GM21723 (cell line): ENCODE results near the gene GATB.

Source experiments
- ATAC-seq: cut with Tn5 transposase; IDR thresholded peaks from one replicate; pipeline ENCODE4 v1.9.1; 2021; ENCODE audit warnings: mild to moderate bottlenecking, moderate library complexity; ENCODE audit not compliant: unreplicated experiment

GATB gene

DNA sequence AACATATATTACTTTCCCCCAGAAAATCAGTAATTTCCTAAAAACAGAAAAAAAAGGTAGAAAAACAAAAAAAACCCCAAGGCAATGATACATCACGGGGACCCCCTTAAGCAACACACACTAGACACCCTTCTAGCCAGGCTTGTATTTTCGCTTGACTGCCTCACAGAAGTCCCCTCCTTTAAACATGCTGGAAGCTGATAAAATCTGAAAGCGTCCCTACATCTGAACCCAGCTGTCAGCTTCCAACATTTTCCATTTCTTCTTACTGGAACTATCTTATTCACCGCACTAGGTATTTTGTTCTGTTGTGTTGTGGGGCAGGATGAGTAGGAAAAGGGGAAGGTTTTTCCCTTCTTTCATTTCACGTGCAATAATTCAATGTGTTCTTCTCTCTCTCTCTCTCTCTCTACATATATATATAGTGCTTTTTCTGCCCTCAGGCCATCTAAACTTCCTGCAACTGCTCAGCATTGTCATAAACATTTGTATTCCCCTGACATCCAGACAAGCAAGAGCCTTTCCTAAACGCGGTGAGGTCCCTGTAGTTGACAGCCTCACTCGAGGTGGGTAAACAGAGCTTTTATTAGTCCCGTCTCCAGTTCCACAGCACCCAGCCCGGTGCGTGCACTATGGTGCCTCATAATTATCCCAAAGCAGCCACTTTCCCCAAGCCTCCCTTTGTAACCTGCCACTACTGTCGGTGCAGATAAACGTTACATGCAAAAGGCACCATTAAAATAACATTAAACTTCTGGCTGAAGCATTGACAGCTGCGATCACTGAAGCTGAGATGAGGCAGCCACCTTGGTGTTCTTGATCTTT lies 82.5 kb downstream of the GATB start:
- no peak for ATAC-seq

DNA sequence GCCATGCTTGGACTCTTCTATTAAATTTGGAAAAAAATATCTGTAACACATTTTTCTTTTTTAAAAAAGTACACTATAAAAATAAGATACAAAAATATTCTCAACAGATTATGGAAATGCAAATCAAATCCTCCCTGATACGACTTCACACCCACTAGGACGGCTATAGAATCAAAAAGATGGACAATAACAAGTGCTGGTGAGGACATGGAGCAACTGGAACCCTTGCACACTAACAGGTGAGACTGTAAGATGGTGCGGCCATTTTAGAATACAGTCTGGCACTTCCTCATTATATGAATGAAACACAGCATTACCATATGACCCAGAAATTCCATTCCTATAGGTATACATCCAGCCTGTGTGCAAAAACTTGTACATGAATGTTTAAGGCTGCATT lies 83.6 kb downstream of the GATB start:
- ATAC-seq = no peak

DNA sequence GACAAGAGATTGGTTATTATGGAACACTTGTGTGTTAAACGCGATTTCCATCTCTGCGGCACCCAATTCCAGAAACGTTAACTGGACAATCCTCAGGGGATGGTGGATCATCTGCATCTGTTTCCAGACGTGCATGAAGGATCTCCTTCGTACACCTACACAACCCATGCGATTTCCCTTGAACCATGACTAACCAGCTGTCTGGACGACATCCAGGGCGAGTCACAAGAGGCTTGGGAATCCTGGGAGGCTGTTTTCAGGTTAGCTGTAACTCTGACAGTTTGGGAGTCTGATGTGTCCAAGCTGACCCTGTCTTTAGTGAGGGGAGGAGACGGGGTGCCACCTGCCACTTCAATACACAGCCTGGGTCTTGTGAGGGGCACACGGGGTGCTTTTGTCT lies 84.5 kb downstream of the GATB start:
- no peak for ATAC-seq

DNA sequence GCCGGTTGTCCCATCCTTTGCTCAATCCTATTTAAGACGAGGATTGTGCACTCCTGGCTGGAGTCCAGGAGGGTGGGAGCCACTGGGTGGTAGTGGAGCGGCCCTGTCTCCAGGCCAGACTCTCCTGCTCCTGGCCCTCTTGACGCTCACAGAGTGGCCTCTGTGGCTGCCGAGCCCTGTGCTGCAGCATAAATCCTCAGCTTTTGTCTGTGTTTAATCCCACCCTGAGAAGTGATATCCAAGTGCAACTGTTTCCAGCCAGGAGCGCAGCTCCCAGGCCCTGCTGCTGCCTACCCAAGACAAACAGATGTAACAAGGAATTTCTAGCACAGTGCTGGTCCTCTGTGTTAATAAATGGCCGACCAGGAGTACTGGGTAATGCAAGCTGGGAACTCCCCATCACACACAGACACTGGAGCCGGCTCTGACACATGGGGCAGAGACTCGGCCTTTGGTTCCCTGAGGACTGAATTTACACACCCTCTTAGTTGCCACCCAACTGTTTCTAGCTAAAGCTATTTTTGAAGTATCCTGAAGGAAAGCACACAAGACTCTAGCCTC lies 85.3 kb downstream of the GATB start:
- no peak for ATAC-seq

DNA sequence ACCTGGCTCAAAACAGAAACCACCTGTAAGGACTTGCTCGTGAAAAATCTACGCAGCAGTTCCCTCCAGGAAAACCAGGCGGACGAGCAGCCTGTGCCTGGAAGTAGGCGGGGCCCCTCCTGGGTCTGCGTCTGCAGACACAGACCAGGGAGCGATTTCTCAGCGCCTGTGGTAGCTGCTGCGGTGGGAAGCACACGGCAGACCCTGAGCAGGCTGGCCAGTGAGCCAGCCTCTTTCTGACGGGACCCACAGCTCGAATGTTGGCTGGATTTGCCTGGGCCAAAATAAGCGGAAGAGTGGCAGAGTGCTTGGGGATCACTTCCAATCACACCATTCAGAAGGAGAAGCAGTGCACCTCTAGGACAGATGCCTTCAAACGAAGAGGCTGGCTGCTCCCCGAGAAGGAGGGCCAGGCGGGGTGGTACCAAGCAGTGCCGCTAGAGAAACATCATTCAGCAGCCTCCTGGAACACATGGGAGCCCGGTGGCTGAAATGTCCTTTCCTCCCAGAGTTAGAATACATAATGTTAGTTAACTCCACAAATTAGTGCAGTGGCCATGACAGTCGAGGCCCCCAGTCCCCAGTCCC lies 85.9 kb downstream of the GATB start:
- no peak for ATAC-seq

DNA sequence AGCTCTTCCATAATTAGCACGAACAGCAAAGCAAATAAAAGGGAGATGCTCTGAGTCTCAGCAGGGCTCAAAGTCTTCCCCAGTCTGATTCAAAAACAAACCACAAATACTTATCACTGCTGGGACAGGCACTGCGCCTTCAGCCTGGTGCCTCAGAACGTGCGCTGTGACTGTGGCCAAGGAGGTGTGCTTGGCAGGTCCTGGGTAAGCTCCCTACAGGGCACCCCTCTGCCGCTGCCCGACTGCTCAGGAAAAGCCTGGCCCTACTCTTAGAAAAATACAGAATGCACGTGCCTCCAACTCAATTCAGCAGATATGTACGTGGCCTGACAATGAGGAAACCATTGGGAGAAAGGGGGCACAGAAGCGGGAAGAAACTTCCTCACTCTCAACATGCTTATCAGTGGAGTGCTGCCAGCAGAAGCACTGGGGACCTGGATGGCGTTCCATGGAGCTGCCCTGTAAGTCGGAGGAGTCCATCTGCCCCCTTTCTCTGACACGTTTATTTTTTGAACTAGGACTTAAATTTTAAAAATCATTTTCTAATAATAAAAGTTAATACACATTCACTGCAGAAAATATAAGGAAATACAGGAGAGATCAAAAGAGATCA lies 86.8 kb downstream of the GATB start:
- ATAC-seq = no peak

DNA sequence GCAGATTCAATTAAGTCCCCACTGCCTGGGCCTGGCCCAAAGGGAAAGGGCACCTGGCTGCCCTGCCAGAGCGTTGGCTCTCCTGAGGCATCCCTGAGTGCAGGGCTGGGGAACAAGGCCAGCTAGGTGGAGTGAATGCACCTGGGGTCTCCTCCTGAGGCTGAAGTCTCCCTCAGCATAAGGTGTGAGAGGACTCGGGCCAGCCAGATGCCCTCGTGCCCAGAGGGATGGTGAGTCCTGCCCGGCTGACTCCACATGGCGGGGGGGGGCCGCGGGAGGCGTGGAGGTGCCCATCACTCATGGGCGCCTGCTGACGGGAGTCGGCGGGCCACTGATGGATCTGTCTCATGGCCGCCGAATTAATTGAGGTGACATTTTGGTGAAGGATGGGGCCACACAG lies 87.8 kb downstream of the GATB start:
- ATAC-seq = no peak

DNA sequence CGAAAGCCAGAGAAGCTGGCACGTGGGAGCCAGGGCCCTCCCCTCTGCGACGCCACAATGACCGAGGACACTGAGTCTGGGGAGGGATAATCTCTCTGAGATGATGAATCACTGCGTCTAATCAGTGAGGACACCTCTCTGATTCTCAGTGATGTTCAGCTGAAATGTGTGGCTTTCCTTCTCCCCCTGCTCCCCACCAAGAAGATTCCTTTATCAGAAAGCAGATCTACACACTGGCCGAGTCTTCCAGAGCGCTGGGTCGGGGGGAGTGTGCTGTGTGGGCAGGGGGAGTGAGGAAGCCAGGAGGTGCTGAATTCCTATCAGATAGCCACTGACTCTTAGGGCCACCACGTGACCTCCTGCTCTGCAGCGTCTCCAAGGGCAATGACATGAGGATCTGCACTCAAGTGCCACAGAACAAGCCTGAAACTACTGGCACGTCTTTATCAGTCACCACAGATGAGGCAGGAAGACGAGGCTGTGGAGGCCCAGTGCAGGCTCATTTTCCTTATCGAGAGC lies 89.2 kb downstream of the GATB start:
- no peak for ATAC-seq

DNA sequence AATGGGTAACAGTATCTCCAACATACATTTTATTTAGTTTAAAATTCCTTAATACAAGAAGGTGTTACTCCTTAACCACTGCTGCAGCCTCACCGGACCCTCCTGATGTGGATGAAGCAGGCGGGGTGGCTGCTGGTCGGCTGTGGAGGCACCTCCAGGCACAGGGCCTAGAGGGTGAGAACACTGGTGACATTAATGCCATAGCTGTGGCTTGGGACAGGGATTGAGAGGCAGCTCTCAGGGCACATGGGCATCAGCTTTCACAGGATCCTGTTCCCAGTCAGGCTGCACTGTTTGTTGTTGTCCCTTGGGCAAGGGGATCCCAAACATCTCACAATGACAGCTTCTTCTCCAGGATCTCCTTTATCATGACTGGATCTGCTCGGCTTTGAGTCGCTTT lies 90.0 kb downstream of the GATB start:
- no peak for ATAC-seq

DNA sequence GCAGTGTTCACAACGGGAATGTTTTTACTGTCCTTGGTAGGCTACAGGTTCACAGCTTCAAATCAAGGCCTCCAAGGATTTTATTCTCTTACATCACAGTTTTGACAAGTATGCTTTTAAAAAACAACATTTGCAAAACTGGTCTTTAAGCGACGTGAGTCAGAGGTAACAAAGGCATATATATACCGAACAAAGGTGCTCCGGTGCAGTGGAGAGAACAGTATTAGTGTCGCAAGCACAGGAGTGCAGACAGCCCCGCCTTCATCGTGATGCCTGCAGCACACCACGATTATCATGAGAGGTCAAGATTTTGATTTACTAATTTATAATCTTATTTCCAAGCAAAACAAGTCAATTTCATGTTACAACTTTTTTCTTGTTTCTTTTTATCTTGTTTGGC lies 90.8 kb downstream of the GATB start:
- ATAC-seq = no peak

DNA sequence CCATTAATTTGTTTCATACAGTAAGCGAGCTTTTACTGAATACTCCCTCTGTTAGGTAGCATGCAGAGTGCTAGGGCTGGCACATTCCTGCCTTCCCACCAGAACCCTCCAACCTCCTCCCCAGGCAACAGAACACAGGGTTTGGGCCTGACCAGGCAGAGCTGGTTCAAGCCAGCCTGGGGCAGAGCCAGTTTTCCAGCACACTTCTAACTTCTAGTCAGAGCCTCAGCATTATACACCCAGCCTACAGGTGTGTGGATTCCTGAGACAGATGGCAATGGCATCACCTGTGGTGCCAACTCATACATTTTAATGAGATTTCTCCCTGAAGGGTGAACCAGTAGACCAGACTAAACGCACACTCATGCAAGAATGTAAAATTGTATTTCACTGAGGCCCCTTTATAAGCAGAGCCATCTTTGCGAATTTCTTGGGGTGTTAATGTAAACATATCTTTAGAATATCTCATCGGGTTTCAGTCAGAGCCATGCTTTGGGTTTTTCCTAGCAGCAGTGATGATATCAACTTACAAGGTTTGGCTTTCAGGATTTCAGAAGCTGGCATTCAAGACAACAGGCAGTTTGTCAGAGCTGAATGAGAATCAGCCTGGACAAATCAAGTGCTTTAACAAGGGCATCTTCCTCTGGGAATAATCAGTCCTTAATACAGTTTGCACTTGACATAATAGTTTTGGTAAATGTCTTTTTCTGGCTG lies 92.0 kb downstream of the GATB start:
- no peak for ATAC-seq

DNA sequence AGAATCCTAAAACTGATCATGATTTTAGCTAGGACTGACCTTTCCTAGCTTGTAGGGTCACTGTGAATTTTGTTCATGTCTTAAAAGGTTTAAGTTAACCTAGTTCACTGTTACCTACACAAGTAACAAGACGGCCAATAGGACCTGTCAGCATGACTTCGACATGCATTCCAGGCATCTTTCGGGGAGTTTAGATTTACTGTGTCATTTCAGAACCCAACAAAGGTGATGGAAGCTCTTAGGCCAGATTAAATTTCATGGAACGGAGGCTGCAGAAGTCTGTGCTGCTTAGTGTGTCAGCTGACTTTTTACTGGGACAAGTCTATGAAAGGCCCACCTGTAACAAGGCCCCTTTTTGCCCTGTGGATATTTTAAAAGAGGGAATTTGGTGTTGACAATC lies 93.1 kb downstream of the GATB start:
- no peak for ATAC-seq

DNA sequence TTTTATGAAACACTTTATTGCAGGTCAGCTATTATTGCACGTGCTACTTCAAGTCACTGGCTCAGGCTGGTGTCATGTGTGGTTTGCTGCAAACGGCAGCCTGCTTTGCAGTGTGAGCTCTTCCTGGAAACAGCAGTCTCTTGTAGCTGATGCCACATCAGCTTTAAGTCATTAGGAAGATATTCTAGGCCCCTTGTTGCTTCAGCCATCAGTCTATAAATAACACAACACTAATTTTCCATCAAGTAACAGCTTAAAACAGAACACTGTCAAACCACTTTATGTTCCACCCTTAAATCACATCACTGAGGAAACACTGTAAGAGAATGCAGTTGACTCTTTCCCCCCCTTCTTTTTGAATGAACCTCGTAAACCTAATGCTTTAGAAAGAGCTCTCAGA lies 93.8 kb downstream of the GATB start:
- no peak for ATAC-seq

DNA sequence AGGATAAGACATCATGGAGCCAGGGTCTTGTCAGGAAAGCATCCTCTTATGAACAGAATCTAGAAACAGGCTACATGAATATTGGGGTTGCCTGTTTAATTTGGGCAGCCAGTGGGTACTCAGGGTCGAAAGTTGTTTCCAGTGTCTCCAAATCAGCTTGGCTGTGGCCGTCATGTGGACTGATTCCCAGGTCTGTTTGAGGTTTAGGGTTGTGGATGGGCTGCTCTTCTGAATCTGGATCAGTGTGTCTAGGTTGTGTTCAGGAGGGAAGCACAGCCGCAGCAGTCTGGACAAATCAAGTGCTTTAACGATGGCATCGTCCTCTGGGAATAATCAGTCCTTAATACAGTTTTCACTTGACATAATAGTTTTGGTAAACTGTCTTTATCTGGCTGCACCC lies 94.3 kb downstream of the GATB start:
- no peak for ATAC-seq

DNA sequence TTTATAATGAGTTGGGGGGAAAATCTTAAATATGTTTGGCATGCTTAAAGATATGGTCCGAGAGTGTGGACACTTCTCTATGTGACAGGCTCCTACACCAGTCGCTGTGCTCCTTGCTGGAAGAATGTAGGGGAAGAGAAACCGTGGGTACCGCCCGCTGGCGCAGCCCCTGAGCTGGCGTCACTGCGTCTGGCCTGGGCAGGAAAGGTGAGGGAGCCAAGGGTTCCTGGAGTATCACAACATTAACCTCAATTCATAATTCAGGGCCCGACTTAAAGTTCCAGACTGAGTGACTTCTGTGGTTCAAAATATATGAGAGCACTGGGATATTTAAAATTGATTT lies 95.1 kb downstream of the GATB start:
- ATAC-seq = no peak

DNA sequence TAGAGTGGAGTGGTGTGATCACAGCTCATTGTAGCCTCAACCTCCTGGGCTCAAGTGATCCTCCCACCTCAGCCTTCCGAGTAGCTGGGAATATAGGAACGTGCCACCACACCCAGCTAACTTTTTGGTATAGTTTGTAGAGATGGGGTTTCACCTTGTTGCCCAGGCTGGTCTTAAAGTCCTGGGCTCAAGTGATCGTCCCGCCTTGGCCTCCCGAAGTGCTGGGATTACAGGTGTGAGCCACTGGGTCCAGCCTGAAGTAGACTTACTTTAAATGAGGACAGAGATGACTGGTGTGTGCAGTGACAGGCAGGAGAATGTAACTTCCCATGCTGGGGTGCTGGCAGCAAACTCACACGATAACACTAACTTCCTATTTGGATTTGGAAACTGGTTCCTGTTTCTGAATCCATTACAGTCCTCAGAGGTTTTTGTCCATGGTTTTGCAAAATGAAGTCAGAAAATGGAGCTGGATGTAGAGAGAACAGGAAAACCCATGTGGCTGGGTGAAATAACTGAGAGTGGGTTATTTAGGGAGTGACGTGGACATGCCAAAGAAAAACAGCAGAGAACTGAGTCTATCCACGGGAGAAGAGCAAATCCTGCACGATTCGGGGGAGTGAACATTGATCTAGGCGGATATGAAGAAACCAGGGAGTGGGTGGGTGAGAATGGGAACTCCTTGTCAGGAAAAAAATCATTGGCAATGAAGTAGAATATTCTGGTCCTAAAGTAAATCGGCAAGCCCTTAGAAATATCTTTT lies 95.6 kb downstream of the GATB start:
- no peak for ATAC-seq

DNA sequence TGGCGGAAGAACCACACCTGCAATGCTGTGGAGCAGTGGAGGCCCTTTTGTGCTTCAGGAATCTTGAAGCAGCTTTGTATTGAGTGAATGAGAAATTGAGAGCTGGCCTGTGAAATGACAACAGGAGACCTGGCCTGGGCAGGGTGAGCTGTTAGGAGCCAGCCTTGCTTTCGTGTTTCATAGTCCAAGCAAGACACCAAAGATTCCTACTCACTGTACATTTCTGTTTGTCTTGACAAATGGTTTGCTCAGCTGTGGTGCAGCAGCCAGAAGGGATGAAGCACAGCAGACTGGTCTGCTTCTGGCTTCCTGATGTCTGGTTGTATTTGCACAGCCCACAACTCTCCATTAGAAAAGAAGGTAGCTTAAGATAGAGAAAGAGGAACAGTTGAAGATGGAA lies 96.5 kb downstream of the GATB start:
- no peak for ATAC-seq

DNA sequence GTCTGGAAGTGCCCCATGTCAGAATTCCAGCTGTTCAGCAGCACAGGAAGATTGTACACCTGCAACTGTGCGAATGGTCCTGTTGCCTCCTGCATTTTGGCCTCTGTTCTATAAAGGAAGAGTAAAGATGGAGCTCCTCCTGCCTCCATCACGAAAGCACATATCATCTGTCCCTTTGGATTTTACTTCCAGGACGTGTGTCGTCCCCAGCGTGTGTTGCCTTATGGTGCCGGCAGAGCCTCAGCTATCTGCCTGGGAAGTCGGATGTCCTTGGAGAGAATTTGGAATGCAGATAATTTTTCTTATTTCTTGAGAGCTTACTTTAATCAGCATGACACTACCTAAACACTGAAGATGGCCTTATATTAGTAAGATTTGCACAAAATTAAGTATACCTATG lies 97.7 kb downstream of the GATB start:
- no peak for ATAC-seq

DNA sequence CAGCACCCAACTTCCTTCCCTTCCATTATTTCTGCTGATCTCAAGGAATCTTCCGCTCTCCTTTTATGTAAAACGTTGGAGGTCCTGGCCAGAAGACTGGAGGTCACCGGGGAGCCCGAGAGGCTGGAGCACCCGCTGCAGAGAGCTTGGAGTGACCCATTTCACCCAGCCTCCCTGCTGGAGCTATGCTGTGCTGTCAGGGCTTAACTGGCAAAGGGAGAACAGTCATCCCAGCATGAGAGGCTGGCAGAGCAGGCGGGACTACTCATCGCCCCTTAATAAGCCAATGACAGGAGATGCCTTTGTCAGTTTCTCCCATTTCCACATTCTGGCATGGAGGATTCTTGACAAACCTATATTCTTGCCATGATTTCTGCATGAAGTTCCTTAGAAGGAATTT lies 98.9 kb downstream of the GATB start:
- no peak for ATAC-seq

DNA sequence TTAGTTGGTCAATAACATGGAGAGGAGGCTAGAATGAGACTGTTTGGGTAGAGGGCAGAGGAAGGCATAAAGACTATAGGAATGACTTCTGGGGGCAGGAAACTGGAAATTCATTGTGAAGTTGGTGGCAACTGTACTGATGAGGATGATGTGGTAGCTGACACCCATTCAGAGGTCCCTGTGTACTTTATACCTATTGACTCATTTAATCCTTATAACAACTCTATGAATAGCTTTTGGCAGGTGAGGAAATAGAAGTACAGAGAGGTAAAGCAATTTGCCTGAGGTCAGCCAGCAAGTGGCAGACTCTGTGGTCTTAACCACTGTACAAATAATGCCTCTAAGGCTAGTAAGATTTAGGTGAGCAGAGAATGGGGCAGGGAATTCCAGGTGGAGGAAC lies 100.1 kb downstream of the GATB start:
- ATAC-seq = no peak
